Subcutaneous adipose tissue (tissue), 4 donors: ENCODE results near the gene ZNF43. TPM values are rescaled to one million over a fixed set of nuclear protein-coding genes. Genes with fewer than 3 reads are reported as not detected.

Source experiments
- total RNA-seq, 4 donors: library from RNA; depleted of rRNA; stranded (reverse); fragments of >200 nt; gene quantifications; one replicate each; pipeline ENCODE4 v1.1.0, GENCODE V29; 2016
- TF ChIP-seq, protein P1 (sequence below): fragments of 450-650 bp; IDR thresholded peaks from one replicate; pipeline ENCODE4 v1.5.1; 2016; ENCODE audit warnings: low read depth, mild to moderate bottlenecking, control low read depth, antibody characterized with exemption, moderate library complexity

ZNF43 gene
- total RNA-seq, 4 donors from 2014 or later, result 16.7 to 28.6 (median 18.1) TPM

DNA sequence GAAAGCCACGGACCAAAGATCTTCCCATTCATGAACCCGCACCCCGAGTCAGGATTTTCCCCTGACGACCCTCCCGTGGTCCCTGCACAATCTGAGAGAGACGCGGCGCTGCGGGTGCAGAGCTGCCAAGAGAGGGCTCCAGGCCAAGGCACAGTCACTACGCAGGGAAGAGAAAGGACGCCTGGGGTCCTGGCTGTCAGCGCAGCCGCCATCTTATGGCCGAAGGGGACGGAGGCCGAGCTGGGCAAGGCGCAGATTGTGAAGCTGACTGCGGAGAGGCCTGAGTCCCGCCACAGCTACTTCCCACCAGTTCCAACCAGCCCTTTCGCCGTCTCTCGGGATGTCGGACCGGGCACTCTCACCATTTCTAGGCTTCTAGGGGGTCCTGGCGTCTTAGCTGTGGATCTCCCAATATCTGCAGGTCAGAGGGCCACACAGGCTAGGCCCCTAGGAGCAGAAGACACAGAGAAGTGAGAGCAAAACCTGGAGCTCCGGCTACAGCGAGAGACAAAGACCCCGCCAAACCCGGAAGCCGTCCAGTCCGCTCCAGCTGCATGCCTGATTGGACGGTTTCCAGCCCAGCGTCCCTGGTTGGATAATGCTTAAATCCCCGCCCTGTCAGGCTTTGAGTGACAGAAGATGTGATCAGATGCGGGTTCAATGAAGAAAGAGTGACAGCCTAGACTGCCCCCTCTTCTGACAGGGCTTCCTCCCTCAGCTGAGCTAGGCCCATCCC, 68.7 kb downstream of the ZNF43 start, which contains the start of gene ZNF100:
ZNF100 (minus strand) TSS at position 515 of the 736 bp plus-strand sequence; CDS start at position 365, 150 bp downstream.
- TF ChIP-seq, protein P1, sequence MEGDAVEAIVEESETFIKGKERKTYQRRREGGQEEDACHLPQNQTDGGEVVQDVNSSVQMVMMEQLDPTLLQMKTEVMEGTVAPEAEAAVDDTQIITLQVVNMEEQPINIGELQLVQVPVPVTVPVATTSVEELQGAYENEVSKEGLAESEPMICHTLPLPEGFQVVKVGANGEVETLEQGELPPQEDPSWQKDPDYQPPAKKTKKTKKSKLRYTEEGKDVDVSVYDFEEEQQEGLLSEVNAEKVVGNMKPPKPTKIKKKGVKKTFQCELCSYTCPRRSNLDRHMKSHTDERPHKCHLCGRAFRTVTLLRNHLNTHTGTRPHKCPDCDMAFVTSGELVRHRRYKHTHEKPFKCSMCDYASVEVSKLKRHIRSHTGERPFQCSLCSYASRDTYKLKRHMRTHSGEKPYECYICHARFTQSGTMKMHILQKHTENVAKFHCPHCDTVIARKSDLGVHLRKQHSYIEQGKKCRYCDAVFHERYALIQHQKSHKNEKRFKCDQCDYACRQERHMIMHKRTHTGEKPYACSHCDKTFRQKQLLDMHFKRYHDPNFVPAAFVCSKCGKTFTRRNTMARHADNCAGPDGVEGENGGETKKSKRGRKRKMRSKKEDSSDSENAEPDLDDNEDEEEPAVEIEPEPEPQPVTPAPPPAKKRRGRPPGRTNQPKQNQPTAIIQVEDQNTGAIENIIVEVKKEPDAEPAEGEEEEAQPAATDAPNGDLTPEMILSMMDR, result no peak

DNA sequence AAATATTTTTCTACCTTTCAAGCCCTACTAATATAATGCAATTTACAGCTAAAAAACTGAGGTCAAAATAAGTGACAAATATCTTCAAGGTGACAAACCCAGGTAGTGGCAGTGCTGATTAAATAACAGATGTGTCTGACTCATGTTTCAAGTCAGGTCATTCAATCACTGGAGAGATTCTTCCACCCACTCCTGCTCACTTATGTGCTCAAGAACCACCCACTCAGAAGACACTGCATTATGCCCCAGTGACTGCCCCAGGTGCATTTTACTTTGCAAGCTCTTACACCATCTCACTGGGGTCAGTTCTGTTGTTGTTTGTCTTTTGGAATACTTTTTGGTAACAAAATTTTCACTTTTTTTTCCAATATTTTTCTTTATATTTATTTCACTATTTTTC, 70.8 kb downstream of the ZNF43 start:
- TF ChIP-seq, protein P1, result no peak

DNA sequence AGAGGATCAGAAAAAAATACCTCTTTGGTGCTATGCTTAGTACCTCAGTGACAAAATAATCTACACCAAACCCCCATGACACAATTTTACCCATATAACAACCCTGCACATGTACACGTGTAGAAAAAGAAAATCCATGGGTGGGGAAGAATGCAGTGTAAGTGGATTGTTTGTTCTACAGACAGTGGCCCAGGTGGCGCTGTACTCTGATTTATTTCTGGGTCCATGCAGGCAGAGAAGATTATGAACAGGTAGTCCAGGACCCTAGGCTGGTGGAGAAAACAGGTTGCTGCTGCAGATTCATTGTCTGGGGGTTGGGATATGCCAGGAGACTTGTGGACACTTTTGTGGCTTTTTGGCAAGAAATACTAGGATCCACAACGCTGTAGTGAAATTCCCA, 77.7 kb downstream of the ZNF43 start:
- TF ChIP-seq, protein P1, result no peak

Other genes starting within 250 kb of the ZNF43 start
- 10 to 100 TPM in 1 of 4 donors, 1 to 10 TPM in 3; 5.1 to 11.4 (median 7.9) TPM for gene ZNF100, start 68.6 kb downstream of the ZNF43 start, total RNA-seq
- gene ZNF208, start 174.8 kb upstream of the ZNF43 start, total RNA-seq, result 1 to 10 TPM; 1.9 to 9.3 (median 3.6) TPM
- 1 to 10 TPM in 3 of 4 donors, under 1 TPM in 1; 0.75 to 1.9 (median 1.6) TPM for gene ZNF257, start 216.3 kb upstream of the ZNF43 start, total RNA-seq